Stomach (tissue), 9 donors: Measurements from ENCODE around the gene CIRBP. TPM values are rescaled to one million over a fixed set of nuclear protein-coding genes. Genes with fewer than 3 reads are reported as not detected.

ENCODE experiments used
- DNase-seq, 2 donors: peaks; one replicate each; pipeline versions ENCODE4 v3.0.0 to v3.0.0-alpha.2; 2013 to 2019
- H3K27ac ChIP-seq, 5 donors: fragments of 200-600 bp in 4 of 5; sonication (generic) in 4 of 5; one replicate each; pipeline ENCODE4 v1.5.1; 2013 to 2019; ENCODE audit warnings: mild to moderate bottlenecking in 1 of 5, moderate library complexity in 1 of 5
- H3K27me3 ChIP-seq, 3 donors: fragments of 200-600 bp; sonication (generic); one replicate each; pipeline ENCODE4 v1.5.1; 2017 to 2019; ENCODE audit warnings: mixed run types in 1 of 3
- H3K36me3 ChIP-seq, 4 donors: fragments of 200-600 bp; sonication (generic); 1 replicate in 3 of 4; 2 replicates in 1 of 4; pipeline ENCODE4 v1.5.1; 2016 to 2019
- H3K4me1 ChIP-seq, 4 donors: fragments of 200-600 bp; sonication (generic); one replicate each; pipeline ENCODE4 v1.5.1; 2016 to 2019
- H3K4me3 ChIP-seq, 4 donors: fragments of 200-600 bp; sonication (generic) in 3 of 4; one replicate each; pipeline ENCODE4 v1.5.1; 2016 to 2019; ENCODE audit warnings: mild to moderate bottlenecking in 1 of 4
- H3K9me3 ChIP-seq, 4 donors: fragments of 200-600 bp; sonication (generic); one replicate each; pipeline ENCODE4 v1.5.1; 2016 to 2019
- EP300 ChIP-seq: sonication (generic); formaldehyde crosslinking; IDR thresholded peaks from one replicate; pipeline ENCODE4 v1.6.1; 2017; ENCODE audit warnings: antibody characterized with exemption
- POLR2A ChIP-seq, 4 donors: fragments of 450-650 bp; IDR thresholded peaks; one replicate each; pipeline ENCODE4 v1.6.1; 2016; ENCODE audit warnings: antibody characterized with exemption in 4 of 4, control low read depth in 2 of 4, mild to moderate bottlenecking in 1 of 4, moderate library complexity in 1 of 4
- POLR2AphosphoS5 ChIP-seq, 3 donors: sonication (generic); formaldehyde crosslinking; IDR thresholded peaks; one replicate each; pipeline ENCODE4 v1.6.1; 2016; ENCODE audit warnings: antibody characterized with exemption in 3 of 3
- WGBS, 5 donors: extraction: QIAGEN DNeasy Blood & Tissue Kit in 3 of 5; methylation state at CpG; one replicate each; pipeline versions ENCODE4 v1.1.5 to v1.1.7; 2013 to 2018; 5-methylcytosine and 5-hydroxymethylcytosine counted together
- intact Hi-C: fragments of 100-400 bp; cut with DNase I; formaldehyde crosslinking; loops from one replicate; pipeline ENCODE4 v1.15.1; 2023; ENCODE audit warnings: low total_unique reads
- polyA plus RNA-seq, 3 donors: library from polyadenylated mRNA; stranded (reverse); fragments of 200-250 nt; gene quantifications; one replicate each; pipeline ENCODE4 v1.2.3, GENCODE V29; 2013
- total RNA-seq, 5 donors: library from RNA; depleted of rRNA; stranded (reverse); fragments of >200 nt; gene quantifications; one replicate each; pipeline versions ENCODE4 v1.1.0 to v1.2.3, GENCODE V29; 2014 to 2016
- TF ChIP-seq, protein P1 (sequence below), 7 experiments: fragments of 450-650 bp in 4 of 7; fragments of 200-600 bp in 3 of 7; sonication (generic) in 3 of 7; IDR thresholded peaks; one replicate each; pipeline ENCODE4 v1.5.1; 2016 to 2019; ENCODE audit warnings: antibody characterized with exemption in 7 of 7, control low read depth in 2 of 7, mild to moderate bottlenecking in 1 of 7
- donor health status: healthy with polysubstance abuse.
- donor health status: Bipolar disorder and iron deficiency.
- donor health status: healthy.

The CIRBP gene
- total and polyA plus RNA-seq, 8 donors: 250 to 686 (median 356) TPM

DNA sequence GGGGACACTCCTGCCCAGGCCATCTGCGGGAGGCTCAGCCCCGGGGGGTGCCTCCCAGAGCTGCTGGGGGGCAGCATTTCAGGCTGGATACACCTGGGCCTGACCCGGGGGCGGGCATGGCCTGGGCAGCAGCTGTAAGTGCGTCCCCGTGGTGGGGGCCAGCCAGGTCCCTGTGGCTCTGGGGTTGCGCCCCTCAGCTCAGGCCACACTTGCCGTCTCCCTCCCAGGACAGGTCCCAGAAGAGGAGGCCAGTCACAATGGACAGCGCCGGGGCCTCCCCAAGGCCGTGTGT lies 43.0 kb upstream of the CIRBP start:
- H3K4me1 ChIP-seq: peaks cover 17 to 49% (median 42%) of the 10 kb centered on the region in 4 donors
- no peak overlapping the region for H3K27ac ChIP-seq
- no peaks in the 10 kb centered on the region for H3K9me3 ChIP-seq
- intact Hi-C loops: no loop called here
- 90 to 100% (median 97%) methylated on average over 1 to 11 of the region's 11 CpGs for WGBS, 5 donors
- no peak overlapping the region for H3K4me3 ChIP-seq
- no peaks in the 10 kb centered on the region for H3K27me3 ChIP-seq
- TF ChIP-seq EP300 (no peak), POLR2AphosphoS5 (IDR thresholded peaks at IDR 0.05) (no peak), POLR2A (IDR thresholded peaks at IDR 0.05) (no peak)
- TF ChIP-seq, protein P1, sequence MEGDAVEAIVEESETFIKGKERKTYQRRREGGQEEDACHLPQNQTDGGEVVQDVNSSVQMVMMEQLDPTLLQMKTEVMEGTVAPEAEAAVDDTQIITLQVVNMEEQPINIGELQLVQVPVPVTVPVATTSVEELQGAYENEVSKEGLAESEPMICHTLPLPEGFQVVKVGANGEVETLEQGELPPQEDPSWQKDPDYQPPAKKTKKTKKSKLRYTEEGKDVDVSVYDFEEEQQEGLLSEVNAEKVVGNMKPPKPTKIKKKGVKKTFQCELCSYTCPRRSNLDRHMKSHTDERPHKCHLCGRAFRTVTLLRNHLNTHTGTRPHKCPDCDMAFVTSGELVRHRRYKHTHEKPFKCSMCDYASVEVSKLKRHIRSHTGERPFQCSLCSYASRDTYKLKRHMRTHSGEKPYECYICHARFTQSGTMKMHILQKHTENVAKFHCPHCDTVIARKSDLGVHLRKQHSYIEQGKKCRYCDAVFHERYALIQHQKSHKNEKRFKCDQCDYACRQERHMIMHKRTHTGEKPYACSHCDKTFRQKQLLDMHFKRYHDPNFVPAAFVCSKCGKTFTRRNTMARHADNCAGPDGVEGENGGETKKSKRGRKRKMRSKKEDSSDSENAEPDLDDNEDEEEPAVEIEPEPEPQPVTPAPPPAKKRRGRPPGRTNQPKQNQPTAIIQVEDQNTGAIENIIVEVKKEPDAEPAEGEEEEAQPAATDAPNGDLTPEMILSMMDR (IDR thresholded peaks at IDR 0.05): no peak
- peaks cover 45 to 73% (median 73%) of the 10 kb centered on the region in 4 donors for H3K36me3 ChIP-seq
- no peak for DNase-seq

DNA sequence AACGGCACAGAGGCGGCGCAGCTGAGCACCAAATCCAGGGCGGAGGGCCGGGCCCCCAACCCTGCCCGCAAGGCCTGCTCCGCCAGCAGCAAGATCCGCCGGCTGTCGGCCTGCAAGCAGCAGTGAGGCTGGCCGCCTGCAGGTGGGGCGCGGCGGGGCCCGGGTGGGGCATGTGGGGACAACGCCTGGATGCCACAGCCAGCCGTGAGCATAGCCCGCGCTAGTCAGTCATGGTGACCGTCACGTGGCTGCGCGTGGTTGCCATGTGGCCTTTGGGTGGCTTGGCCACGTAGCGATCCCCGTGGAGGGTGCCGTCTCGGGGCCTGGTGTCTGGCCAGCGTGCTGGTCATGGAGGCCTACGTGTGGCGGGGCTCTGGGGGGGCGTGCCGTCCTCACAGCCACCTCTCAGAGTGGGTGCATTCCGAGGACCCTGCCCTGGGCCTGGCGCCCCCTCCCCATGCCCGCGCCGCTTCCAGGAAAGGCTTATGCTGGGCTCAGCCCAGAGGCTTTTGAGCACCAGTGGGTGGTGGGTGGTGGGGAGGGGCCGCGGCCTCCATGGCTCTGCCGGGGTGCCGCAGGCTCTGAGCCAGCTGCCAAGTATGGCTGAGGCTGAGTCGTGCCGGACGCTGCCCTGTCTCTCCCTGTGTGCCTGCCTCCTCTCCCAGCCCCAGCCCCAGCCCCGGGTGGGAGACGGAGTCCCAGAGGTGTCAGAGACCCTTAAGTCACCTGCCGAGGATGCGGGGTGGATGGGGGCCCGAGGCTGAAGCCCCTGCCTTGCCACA lies 42.4 kb upstream of the CIRBP start:
- intact Hi-C loops: no loop called here
- WGBS, 5 donors: 87 to 91% (median 90%) methylated on average over 33 to 50 of the region's 50 CpGs

DNA sequence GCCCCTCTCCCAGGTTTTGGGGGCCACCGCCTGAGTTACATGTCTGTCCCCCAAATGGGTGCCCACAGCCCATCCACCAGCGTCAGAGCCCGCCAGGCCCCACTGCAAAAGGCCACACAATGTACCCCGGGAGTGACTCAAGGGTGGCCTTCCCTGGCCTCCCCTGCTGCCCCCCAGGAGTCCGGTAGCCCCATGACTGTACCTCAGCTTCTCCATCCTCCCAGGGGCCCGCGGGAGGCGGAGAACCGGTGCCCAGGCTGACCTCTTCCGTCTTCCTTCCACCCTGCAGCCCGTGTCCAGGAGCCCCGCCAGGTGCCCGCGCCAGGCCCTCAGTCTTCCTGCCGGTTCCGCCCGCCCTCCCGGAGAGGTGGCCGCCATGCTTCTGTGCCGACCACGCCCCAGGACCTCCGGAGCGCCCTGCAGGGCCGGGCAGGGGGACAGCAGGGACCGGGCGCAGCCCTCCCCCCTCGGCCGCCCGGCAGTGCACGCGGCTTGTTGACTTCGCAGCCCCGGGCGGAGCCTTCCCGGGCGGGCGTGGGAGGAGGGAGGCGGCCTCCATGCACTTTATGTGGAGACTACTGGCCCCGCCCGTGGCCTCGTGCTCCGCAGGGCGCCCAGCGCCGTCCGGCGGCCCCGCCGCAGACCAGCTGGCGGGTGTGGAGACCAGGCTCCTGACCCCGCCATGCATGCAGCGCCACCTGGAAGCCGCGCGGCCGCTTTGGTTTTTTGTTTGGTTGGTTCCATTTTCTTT lies 41.7 kb upstream of the CIRBP start:
- TF ChIP-seq POLR2A (IDR thresholded peaks at IDR 0.05) (no peak), EP300 (no peak), POLR2AphosphoS5 (IDR thresholded peaks at IDR 0.05) (peak in 1 of 3 donors; percentile 61)
- TF ChIP-seq, protein P1 (IDR thresholded peaks at IDR 0.05): peak in 1 of 7 experiments; percentile 9
- H3K36me3 ChIP-seq: peaks cover 34 to 60% (median 60%) of the 10 kb centered on the region in 4 donors
- H3K27me3 ChIP-seq: no peaks in the 10 kb centered on the region
- H3K27ac ChIP-seq: peak overlapping the region in 4 of 5 donors; percentile 43 to 63 (median 50)
- H3K9me3 ChIP-seq: no peaks in the 10 kb centered on the region
- 37 to 66% (median 55%) methylated on average over 39 to 56 of the region's 56 CpGs for WGBS, 5 donors
- intact Hi-C loops: no loop called here
- no peak overlapping the region for H3K4me3 ChIP-seq
- H3K4me1 ChIP-seq: peaks cover 22 to 49% (median 43%) of the 10 kb centered on the region in 4 donors
- peak; percentile 77 to 83 for DNase-seq

More for the DNA sequence above, 42.4 kb upstream of the CIRBP start:
- peaks cover 41 to 68% (median 67%) of the 10 kb centered on the region in 4 donors for H3K36me3 ChIP-seq
- H3K4me3 ChIP-seq: no peak overlapping the region
- no peak for TF ChIP-seq POLR2A (IDR thresholded peaks at IDR 0.05)
- no peak for TF ChIP-seq POLR2AphosphoS5 (IDR thresholded peaks at IDR 0.05)
- TF ChIP-seq, protein P1 (IDR thresholded peaks at IDR 0.05): no peak
- TF ChIP-seq EP300: no peak
- no peaks in the 10 kb centered on the region for H3K9me3 ChIP-seq
- no peaks in the 10 kb centered on the region for H3K27me3 ChIP-seq
- peak overlapping the region in 2 of 5 donors; percentile 46 to 63 for H3K27ac ChIP-seq
- peak in 1 of 2 donors; percentile 56 for DNase-seq
- peaks cover 16 to 49% (median 42%) of the 10 kb centered on the region in 4 donors for H3K4me1 ChIP-seq

DNA sequence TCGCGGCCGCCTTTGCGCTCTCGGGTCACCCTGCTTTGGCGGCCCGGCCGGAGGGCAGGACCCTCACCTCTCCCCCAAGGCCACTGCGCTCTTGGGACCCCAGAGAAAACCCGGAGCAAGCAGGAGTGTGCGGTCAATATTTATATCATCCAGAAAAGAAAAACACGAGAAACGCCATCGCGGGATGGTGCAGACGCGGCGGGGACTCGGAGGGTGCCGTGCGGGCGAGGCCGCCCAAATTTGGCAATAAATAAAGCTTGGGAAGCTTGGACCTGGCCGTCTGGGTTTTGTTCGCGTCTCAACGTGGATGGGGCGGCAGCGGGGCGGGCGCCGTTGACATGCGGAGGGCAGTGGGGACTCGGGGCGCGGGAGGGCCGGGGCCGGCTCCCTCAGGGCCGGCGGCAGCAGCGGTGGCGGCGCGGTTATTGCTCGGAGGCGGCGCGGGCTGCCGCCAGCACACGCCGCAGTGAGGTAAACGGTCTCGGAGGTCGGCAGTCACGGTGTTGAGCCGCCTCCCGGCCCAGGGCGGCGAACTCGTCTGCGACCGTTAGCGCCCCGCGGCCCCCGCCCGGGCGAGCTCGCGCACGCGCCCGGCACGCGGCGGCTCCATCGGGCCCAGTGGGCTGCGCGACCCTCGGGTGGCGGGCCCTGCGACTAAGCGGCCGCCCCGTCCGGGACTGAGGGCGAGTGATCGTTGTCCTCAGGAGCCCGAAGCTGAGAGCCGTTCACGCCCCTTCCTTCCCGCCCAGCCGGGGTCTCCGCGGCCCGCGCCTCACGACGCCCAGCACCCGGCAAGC lies 40.8 kb upstream of the CIRBP start:
- Histone ChIP-seq H3K9me3 (no peaks in the 10 kb centered on the region), H3K4me3 (no peak overlapping the region), H3K36me3 (peaks cover 26 to 51% (median 51%) of the 10 kb centered on the region in 4 donors), H3K27ac (peak overlapping the region in 1 of 5 donors; percentile 63), H3K27me3 (no peaks in the 10 kb centered on the region), H3K4me1 (peaks cover 26 to 49% (median 43%) of the 10 kb centered on the region in 4 donors)
- no peak for TF ChIP-seq EP300
- no peak for TF ChIP-seq POLR2A (IDR thresholded peaks at IDR 0.05)
- TF ChIP-seq, protein P1 (IDR thresholded peaks at IDR 0.05): no peak
- no peak for TF ChIP-seq POLR2AphosphoS5 (IDR thresholded peaks at IDR 0.05)
- intact Hi-C loops: no loop called here
- 95 to 97% (median 96%) methylated on average over 66 to 100 of the region's 100 CpGs for WGBS, 5 donors
- DNase-seq: no peak
